Neural crest cell (in vitro differentiated cells): Measurements from ENCODE around the gene SEMA5B. TPM values are rescaled to one million over a fixed set of nuclear protein-coding genes. Genes with fewer than 3 reads are reported as not detected.

Source experiments
- DNase-seq: peaks from one replicate; pipeline ENCODE4 v3.0.0; 2021; ENCODE audit warnings: low read depth, mixed read lengths, low spot score
- H3K27ac Mint-ChIP-seq: one replicate; pipeline ENCODE4 v1.8.0; 2021; ENCODE audit warnings: mild to moderate bottlenecking, mixed read lengths; ENCODE audit not compliant: unreplicated experiment
- H3K27me3 Mint-ChIP-seq: 2 replicates; pipeline ENCODE4 v1.8.0; 2021; ENCODE audit warnings: low read depth, mild to moderate bottlenecking, mixed read lengths
- H3K36me3 Mint-ChIP-seq: 2 replicates; pipeline ENCODE4 v1.8.0; 2021; ENCODE audit warnings: low read depth, mild to moderate bottlenecking, mixed read lengths
- H3K4me1 Mint-ChIP-seq: 2 replicates; pipeline ENCODE4 v1.8.0; 2021; ENCODE audit warnings: mixed read lengths
- H3K4me3 Mint-ChIP-seq: one replicate; pipeline ENCODE4 v1.8.0; 2021; ENCODE audit warnings: mild to moderate bottlenecking, mixed read lengths
- H3K9me3 Mint-ChIP-seq: 2 replicates; pipeline ENCODE4 v1.8.0; 2021; ENCODE audit warnings: mixed read lengths
- CTCF ChIP-seq: fragments of 200-600 bp; sonication (generic); conservative IDR thresholded peaks from 2 replicates; pipeline ENCODE4 v1.5.0; 2021; ENCODE audit warnings: antibody characterized with exemption, mild to moderate bottlenecking
- total RNA-seq: library from RNA; stranded (reverse); gene quantifications from 2 replicates; pipeline ENCODE4 v1.2.1, GENCODE V29; 2021

Gene SEMA5B
- total RNA-seq, 1 donor from 2014 or later = 57.3 TPM

- no peak for TF ChIP-seq CTCF
- DNase-seq = no peak
- no peak overlapping the region for H3K27ac Mint-ChIP-seq
- no peaks in the 10 kb centered on the region for H3K27me3 Mint-ChIP-seq
- no peak overlapping the region for H3K4me3 Mint-ChIP-seq
- peaks cover 65% of the 10 kb centered on the region for H3K4me1 Mint-ChIP-seq
- H3K36me3 Mint-ChIP-seq = no peaks in the 10 kb centered on the region
- no peaks in the 10 kb centered on the region for H3K9me3 Mint-ChIP-seq
These were observed 34.9 kb downstream of the SEMA5B start for GRCh38 chr3:122992676-122993075.

DNA sequence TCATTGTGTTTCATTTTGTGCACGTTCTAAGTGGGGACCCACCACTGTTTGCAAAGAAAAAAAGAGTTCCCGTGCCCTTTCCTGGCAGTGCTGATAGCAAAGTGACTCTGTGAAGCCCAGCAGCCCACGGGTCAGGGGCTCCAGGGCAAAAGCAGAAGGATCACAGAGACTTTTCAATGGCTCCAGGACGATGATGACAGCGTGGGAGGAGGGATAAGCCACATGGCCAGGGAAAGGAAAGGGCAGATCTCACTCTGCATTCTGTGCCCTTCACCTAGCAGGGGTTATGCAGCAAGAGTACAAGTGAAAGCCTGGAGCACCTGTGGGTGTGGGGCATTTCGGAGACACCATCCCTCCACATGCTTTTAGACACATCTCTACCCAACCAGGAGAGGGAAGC, 35.4 kb downstream of the SEMA5B start:
- H3K27me3 Mint-ChIP-seq = no peaks in the 10 kb centered on the region
- H3K36me3 Mint-ChIP-seq = no peaks in the 10 kb centered on the region
- H3K4me3 Mint-ChIP-seq = no peak overlapping the region
- H3K27ac Mint-ChIP-seq = peak overlapping the region; percentile 50
- TF ChIP-seq CTCF = no peak
- DNase-seq = no peak
- H3K9me3 Mint-ChIP-seq = no peaks in the 10 kb centered on the region
- peaks cover 68% of the 10 kb centered on the region for H3K4me1 Mint-ChIP-seq

- no peaks in the 10 kb centered on the region for H3K9me3 Mint-ChIP-seq
- no peaks in the 10 kb centered on the region for H3K27me3 Mint-ChIP-seq
- H3K4me3 Mint-ChIP-seq = no peak overlapping the region
- peaks cover 68% of the 10 kb centered on the region for H3K4me1 Mint-ChIP-seq
- no peaks in the 10 kb centered on the region for H3K36me3 Mint-ChIP-seq
- H3K27ac Mint-ChIP-seq = no peak overlapping the region
- DNase-seq = no peak
- no peak for TF ChIP-seq CTCF
These were observed 36.2 kb downstream of the SEMA5B start for GRCh38 chr3:122991236-122991985.

DNA sequence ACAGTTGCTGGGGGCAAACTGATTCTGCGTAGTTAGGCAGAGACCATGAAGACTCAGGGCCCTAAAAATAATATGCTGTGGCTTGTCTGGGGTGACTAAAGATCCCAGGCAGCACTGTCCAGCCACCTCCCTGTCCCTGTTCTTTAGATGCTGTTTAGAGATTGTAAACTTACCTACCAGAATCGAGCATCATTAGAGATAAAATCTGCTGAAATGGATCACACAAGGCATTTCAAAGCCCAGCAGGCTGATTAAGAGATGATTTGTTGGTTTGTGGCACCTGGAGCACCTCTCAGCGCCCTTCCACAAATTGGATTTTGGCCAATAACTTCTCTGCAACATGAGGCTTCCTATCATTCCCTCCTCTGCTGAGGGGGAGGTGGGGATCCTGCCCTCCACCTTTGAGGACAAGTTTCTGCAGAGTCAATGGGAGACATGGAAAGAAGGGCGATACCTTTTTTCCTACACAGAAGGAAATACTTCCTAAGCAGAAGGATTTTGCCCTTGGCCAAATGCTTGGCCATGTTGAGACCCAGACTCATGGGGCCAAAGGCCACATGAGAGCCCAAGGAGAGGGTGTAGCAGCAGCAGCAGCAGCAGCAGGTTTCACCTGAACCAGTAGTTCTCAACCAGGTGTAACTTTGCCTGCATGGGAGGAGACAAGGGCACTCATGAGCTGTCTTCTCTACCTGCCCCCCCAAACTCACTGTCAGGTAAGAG, 37.5 kb downstream of the SEMA5B start:
- no peaks in the 10 kb centered on the region for H3K27me3 Mint-ChIP-seq
- no peaks in the 10 kb centered on the region for H3K36me3 Mint-ChIP-seq
- no peak for TF ChIP-seq CTCF
- DNase-seq = no peak
- no peak overlapping the region for H3K4me3 Mint-ChIP-seq
- H3K4me1 Mint-ChIP-seq = peaks cover 77% of the 10 kb centered on the region
- no peak overlapping the region for H3K27ac Mint-ChIP-seq
- H3K9me3 Mint-ChIP-seq = no peaks in the 10 kb centered on the region

DNA sequence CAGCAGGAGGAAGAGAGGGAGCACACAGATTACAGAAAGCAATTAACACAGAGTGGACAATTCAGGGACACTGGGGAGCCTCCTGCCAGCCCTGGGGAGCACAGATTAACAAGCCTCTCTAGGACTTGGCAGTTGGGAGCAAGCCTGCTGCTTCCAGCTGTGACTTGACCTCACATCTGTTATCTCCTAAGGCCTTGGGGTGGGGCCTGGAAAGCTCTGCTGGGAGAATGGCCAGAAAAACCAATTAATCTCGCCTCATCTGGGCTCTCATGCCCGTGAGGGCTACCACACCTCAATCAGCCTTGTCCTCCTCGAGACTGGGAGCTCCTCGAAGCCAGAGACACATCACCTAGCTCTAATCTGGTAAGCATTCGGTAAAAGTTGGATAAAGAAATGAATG, 39.1 kb downstream of the SEMA5B start:
- Mint-ChIP-seq H3K4me1 (peaks cover 79% of the 10 kb centered on the region), H3K27ac (peak overlapping the region; percentile 36), H3K27me3 (no peaks in the 10 kb centered on the region), H3K36me3 (no peaks in the 10 kb centered on the region), H3K4me3 (peak overlapping the region; percentile 66), H3K9me3 (no peaks in the 10 kb centered on the region)
- no peak for DNase-seq
- no peak for TF ChIP-seq CTCF
